ENCODE results near the gene PHACTR1.

DNA sequence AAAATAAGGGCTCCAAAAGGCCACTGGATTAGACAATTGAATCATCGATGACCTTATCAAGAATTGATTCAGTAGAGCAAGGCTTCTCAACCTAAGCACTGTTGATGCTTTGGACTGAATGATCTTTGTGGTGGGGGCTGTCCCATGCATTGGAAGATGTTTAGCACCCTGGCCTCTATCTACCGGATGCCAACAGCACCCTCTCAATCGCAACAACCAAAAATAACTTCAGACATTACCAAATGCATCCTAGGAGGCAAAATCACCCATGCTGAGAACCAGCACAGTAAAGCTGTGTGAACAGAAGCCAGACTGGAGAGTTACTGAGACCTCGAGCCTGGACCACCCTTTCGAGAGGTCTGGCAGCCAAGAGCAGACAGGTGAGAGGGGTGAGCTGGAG is 544.3 kb downstream of the PHACTR1 start:
- TF ChIP-seq CTCF (IDR thresholded peaks at IDR 0.05): no peak
- TF ChIP-seq MAX (IDR thresholded peaks at IDR 0.05): no peak
- TF ChIP-seq POLR2A (IDR thresholded peaks at IDR 0.05; ENCODE audit: low read length): no peak
- no peak for TF ChIP-seq TP53 (CRISPR knock-in tag; IDR thresholded peaks at IDR 0.05)
- TF ChIP-seq RFX5 (IDR thresholded peaks at IDR 0.05): no peak
- no peak for TF ChIP-seq NFE2L2 (conservative IDR thresholded peaks at IDR 0.05; ENCODE audit: low read length)
- TF ChIP-seq E2F6 (IDR thresholded peaks at IDR 0.05; ENCODE audit: borderline replicate concordance, low read depth): no peak
- no peak for TF ChIP-seq CHD4 (IDR thresholded peaks at IDR 0.05; ENCODE audit: borderline replicate concordance)
- TF ChIP-seq CBX8 (IDR thresholded peaks at IDR 0.05): no peak
- TF ChIP-seq SREBF2 (IDR thresholded peaks at IDR 0.05): no peak

Measured in A549 (cell line).